Measurements from ENCODE around the gene TAGLN2.
A peak's percentile ranks its signal among the peaks of the same experiment; 100 is the strongest.

Gene TAGLN2

DNA sequence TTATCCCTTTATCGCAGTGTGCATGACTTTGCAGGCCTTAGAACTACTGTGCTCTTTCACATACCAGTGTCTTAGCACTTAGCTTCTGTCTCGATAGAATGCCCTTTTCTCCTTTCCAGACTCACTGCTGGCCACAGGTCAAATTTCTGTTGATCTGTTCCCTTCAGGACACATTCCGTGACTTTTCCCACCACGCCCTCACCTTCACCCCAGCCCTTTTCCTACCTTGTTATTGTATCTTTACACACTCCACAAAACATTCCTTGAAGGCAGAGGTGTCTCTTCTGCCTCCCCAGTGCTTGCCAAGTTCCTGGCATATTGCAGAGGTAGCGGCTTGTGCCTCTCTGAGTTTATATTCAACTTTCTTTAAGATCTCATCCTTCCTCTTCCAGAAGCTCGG lies 23.8 kb upstream of the TAGLN2 start:
- TF ChIP-seq, protein P1, sequence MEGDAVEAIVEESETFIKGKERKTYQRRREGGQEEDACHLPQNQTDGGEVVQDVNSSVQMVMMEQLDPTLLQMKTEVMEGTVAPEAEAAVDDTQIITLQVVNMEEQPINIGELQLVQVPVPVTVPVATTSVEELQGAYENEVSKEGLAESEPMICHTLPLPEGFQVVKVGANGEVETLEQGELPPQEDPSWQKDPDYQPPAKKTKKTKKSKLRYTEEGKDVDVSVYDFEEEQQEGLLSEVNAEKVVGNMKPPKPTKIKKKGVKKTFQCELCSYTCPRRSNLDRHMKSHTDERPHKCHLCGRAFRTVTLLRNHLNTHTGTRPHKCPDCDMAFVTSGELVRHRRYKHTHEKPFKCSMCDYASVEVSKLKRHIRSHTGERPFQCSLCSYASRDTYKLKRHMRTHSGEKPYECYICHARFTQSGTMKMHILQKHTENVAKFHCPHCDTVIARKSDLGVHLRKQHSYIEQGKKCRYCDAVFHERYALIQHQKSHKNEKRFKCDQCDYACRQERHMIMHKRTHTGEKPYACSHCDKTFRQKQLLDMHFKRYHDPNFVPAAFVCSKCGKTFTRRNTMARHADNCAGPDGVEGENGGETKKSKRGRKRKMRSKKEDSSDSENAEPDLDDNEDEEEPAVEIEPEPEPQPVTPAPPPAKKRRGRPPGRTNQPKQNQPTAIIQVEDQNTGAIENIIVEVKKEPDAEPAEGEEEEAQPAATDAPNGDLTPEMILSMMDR (IDR thresholded peaks at IDR 0.05; ENCODE audit: extremely low read depth, missing control alignments), result no peak
- DNase-seq (ENCODE audit: low spot score), result no peak

DNA sequence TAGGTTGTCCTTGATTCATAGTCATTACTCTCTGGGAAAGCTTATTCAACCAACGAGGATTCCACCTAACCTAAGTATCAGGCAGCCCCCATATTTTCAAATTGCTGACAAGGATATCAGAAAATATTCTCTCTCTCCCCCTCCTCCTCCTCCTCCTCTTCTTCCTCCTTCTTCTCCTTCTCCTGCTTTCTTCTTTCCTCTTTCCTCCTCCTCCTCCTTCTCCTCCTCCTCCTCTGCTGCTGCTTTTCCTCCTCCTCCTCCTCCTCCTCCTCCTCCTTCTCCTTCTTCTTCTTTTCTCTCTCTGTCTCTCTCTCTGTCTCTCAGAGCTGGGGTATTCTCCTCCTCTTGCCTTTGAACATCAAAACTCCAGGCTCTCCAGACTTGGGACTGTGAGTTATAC lies 22.6 kb upstream of the TAGLN2 start:
- TF ChIP-seq, protein P1 (IDR thresholded peaks at IDR 0.05; ENCODE audit: extremely low read depth, missing control alignments), result no peak

DNA sequence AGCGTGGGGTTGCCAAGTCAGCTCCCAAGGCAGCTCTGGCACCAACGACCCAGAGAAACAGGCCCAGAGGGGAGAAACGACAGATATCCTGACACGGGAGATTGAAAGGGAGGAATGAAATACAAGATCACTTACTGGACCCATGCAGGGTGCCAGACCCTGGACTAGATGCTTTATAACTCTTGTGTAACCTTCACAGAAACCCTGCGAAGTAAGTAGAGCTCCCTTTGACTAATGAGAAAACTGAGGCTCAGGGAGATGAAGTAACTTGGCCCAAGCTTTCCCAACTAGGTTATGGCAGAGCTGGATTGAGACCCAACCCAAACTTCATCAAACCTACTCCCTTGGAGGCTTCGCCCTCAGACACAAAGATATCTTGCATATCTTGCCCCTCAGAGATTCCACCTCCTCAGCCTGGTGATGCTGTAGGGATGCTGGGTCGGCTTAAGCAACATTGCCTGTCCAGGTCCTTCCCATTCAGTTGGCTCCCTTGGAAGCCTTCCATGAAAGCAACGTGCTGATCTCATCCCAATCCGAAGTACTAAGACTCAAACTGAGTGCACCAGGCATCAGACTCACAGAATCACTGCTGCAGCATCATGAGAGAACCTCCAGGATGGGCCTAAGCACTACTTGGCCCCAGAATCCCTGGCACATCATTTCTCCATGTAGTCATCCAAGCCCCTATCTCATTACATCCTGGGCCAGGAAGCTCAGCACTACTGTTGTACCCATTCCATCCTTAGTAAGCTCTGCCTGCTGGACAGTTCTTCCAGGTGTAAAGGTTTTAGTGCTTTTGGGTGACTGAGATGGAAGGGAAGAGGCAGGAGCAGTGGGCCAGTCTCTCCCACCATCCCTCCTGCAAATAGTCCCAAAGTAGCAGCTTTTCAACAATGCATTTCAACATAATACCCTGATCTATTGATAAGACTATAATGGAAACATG lies 21.2 kb upstream of the TAGLN2 start:
- TF ChIP-seq, protein P1 (IDR thresholded peaks at IDR 0.05; ENCODE audit: extremely low read depth, missing control alignments), result no peak
- DNase-seq (ENCODE audit: low spot score), result peak; percentile 3

More for the DNA sequence above, 22.6 kb upstream of the TAGLN2 start:
- no peak for DNase-seq (ENCODE audit: low spot score)

DNA sequence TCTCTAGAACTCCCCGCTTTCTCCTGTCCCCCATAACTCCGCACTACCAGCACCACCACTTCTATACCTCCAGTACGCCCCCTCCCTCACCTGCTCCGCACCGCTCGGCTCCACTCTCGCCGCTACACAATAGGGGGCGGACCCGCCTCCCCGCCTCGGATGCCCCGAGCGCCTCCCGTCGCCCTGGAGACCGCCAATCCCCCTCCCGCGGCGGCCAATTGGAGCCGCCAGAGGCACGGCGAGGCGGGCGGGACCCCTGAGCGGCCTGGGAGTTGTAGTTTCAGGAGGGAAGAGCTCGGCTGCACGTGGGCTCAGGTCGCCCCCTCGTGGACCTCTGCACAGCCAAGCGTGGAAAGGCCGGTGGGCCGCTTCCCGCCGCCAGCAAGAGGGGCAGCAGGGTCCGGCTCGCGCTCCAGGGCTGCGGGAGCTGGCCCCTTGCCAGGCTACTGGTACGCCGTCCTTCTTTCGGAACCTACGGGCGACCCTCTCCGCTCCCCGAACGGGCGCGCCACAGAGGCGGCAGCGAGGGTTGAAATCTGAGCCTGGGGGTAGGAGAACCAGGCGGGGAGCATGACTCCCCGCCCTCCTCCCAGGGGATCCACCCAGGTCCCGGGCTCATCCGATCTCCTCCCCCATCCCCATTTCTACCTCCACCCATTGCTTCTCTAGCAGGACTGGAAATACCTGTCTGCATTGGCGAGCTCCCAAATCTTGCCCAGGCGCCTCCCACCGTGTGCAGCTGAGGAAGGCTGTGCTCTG lies 20.4 kb upstream of the TAGLN2 start, which contains the start of gene IGSF9:
Gene IGSF9, minus strand, starts transcription at position 131 of the 759 bp plus-strand sequence. CDS start 2,159 bp downstream, outside the sequence.
- TF ChIP-seq, protein P1 (IDR thresholded peaks at IDR 0.05; ENCODE audit: extremely low read depth, missing control alignments), result no peak
- DNase-seq (ENCODE audit: low spot score), result peak; percentile 66

DNA sequence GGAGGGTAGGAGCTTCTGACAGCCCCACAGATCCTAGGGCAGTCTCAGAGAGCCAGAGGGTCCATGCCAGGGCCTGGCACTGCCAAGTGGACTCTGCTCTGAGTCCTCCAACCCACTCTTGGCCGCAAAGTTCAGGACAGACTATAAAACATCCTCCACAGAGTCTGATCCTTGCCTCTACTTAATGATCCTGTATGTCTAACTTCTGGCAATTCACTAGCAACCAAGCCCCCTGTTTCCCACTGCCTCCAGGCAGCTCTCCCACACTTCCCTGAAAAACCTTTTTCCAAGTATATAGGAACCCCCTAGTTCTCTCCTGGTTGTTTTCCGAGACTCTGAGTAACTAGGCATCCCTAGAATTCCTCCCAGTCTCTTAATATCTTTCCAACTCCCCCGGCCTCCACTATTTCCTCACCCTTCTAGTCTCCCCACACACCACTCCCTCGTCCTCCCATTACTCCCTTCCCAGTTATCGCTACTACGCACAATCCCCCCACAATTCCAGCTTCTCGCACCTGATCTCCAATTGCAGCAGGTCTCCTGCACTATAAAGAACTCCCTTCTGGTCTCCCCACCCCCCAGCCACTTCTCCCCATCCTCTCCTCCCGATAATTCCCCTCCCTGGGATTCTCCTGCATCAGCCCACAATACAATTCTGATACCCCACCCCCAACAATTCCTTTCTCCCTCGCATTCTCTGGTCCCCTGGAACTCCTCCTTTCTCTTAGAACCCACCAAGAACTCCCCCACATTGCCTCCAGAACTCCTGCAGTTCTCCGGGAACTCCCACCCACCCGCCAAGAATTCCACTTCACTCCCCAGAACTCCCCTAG lies 19.5 kb upstream of the TAGLN2 start:
- DNase-seq (ENCODE audit: low spot score), result peak; percentile 5
- TF ChIP-seq, protein P1 (IDR thresholded peaks at IDR 0.05; ENCODE audit: extremely low read depth, missing control alignments), result no peak

DNA sequence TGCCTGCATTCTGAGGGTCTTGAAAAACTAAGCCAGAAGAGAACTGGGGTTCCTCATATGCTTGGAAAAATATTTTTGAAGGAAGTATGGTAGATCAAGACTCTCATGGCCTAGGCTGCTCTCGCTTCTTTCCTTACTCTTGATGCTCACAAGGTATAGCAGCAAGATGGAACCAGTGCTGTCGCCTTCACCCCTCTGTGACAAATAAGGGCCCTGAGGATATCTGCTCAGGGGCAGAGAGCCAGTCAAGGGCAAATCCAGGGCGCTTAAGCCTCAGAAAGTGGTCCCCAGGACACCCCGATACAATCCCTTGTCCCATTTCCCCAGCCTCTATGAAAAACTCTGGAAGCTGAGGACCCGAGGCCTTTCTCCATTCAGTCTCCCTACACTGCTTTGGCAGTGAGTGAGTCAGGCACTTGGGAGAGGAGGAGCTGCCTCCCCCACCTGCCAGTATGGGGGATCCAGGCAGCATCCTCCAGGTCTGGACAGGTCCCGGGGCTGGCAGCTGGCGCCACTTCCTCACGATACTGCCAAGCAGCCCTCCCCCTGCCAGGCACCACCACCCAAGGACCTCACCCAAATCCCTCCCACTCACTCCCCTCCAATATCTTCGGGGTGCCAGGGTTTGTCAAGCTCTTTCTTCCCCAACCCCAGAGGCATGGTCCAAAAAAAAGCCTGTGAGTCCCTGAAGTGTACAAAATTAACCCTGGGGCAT lies 18.8 kb upstream of the TAGLN2 start:
- peak; percentile 26 for DNase-seq (ENCODE audit: low spot score)
- TF ChIP-seq, protein P1 (IDR thresholded peaks at IDR 0.05; ENCODE audit: extremely low read depth, missing control alignments), result no peak
